ENCODE data around the gene TBCA. TPM values are rescaled to one million over a fixed set of nuclear protein-coding genes. Genes with fewer than 3 reads are reported as not detected.

Gene TBCA
- total RNA-seq, 1 experiment from 2014 or later, result 302 TPM

DNA sequence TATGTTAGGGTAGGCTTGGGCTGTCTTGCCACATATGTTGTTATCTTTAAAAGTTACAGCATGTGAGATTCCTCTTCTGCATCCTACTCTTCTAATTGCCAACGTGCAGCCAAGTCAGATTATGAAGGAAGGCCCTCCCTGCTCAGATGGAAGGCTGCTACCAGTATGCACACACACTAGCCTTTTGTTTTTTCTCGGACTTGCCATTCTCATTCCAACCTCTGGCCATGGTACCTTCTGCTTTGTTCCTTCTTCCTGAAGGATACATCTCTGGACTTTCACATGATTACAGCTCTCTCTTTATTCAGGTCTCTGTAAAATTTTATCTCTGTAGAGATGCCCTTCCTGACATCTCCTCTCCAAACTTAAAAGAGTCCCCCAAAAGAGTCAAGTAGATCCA lies 124.8 kb downstream of the TBCA start:
- TF ChIP-seq, protein P1, sequence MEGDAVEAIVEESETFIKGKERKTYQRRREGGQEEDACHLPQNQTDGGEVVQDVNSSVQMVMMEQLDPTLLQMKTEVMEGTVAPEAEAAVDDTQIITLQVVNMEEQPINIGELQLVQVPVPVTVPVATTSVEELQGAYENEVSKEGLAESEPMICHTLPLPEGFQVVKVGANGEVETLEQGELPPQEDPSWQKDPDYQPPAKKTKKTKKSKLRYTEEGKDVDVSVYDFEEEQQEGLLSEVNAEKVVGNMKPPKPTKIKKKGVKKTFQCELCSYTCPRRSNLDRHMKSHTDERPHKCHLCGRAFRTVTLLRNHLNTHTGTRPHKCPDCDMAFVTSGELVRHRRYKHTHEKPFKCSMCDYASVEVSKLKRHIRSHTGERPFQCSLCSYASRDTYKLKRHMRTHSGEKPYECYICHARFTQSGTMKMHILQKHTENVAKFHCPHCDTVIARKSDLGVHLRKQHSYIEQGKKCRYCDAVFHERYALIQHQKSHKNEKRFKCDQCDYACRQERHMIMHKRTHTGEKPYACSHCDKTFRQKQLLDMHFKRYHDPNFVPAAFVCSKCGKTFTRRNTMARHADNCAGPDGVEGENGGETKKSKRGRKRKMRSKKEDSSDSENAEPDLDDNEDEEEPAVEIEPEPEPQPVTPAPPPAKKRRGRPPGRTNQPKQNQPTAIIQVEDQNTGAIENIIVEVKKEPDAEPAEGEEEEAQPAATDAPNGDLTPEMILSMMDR (IDR thresholded peaks at IDR 0.05), result no peak
- TF ChIP-seq, protein P2, sequence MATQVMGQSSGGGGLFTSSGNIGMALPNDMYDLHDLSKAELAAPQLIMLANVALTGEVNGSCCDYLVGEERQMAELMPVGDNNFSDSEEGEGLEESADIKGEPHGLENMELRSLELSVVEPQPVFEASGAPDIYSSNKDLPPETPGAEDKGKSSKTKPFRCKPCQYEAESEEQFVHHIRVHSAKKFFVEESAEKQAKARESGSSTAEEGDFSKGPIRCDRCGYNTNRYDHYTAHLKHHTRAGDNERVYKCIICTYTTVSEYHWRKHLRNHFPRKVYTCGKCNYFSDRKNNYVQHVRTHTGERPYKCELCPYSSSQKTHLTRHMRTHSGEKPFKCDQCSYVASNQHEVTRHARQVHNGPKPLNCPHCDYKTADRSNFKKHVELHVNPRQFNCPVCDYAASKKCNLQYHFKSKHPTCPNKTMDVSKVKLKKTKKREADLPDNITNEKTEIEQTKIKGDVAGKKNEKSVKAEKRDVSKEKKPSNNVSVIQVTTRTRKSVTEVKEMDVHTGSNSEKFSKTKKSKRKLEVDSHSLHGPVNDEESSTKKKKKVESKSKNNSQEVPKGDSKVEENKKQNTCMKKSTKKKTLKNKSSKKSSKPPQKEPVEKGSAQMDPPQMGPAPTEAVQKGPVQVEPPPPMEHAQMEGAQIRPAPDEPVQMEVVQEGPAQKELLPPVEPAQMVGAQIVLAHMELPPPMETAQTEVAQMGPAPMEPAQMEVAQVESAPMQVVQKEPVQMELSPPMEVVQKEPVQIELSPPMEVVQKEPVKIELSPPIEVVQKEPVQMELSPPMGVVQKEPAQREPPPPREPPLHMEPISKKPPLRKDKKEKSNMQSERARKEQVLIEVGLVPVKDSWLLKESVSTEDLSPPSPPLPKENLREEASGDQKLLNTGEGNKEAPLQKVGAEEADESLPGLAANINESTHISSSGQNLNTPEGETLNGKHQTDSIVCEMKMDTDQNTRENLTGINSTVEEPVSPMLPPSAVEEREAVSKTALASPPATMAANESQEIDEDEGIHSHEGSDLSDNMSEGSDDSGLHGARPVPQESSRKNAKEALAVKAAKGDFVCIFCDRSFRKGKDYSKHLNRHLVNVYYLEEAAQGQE (IDR thresholded peaks at IDR 0.05; ENCODE audit: insufficient read depth in 1 of 2, low read depth in 2 of 2, low read length in 1 of 2), result no peak
- TF ChIP-seq TCF7L2 (IDR thresholded peaks at IDR 0.05; ENCODE audit: low read depth, low read length) (no peak), POLR2AphosphoS5 (IDR thresholded peaks at IDR 0.05; ENCODE audit: low read depth, low read length) (no peak), SIN3A (IDR thresholded peaks at IDR 0.05; ENCODE audit: borderline replicate concordance, insufficient read depth, low read depth, low read length) (no peak)
- in situ Hi-C loops (cut with HindIII; ENCODE audit: low pct_unique_long_range_greater_than_20kb, low sequenced_read_pairs) (no loop called here), intact Hi-C loops (cut with micrococcal nuclease; ENCODE audit: unreplicated experiment) (no loop called here)
- Histone ChIP-seq H3K4me3 (ENCODE audit: low read depth in 2 of 2, low read length in 2 of 2) (no peak overlapping the region), H3K9me3 (ENCODE audit: control insufficient read depth, insufficient read depth, low read depth, low read length) (no peaks in the 10 kb centered on the region), H3K4me1 (ENCODE audit: control insufficient read depth, insufficient read depth, low read length) (no peaks in the 10 kb centered on the region), H3K27ac (ENCODE audit: low read length) (no peak overlapping the region), H3K36me3 (ENCODE audit: control insufficient read depth, insufficient read depth, low read length) (no peaks in the 10 kb centered on the region), H3K27me3 (ENCODE audit: control insufficient read depth, insufficient read depth, low read length) (no peaks in the 10 kb centered on the region; the same call in 1 of the 2 replicates)
- ATAC-seq, result no peak
- DNase-seq (ENCODE audit: low read depth, low spot score), result no peak
- ChIA-PET CTCF (no interaction called here), POLR2A (no interaction called here)
- BruUV-seq (replicated peaks), result no TSS peak

- intact Hi-C loops (cut with micrococcal nuclease; ENCODE audit: unreplicated experiment) (no loop called here), in situ Hi-C loops (cut with HindIII; ENCODE audit: low pct_unique_long_range_greater_than_20kb, low sequenced_read_pairs) (no loop called here)
- BruUV-seq (replicated peaks), result no TSS peak
- CTCF ChIA-PET, result no interaction called here
- H3K36me3 ChIP-seq (ENCODE audit: control insufficient read depth, insufficient read depth, low read length), result no peaks in the 10 kb centered on the region
- POLR2A ChIA-PET, result no interaction called here
- no peak overlapping the region for H3K4me3 ChIP-seq (ENCODE audit: low read depth in 2 of 2, low read length in 2 of 2)
- H3K27me3 ChIP-seq (ENCODE audit: control insufficient read depth, insufficient read depth, low read length), result peaks cover 4% of the 10 kb centered on the region; the same call in 1 of the 2 replicates
- ATAC-seq, result no peak
- H3K9me3 ChIP-seq (ENCODE audit: control insufficient read depth, insufficient read depth, low read depth, low read length), result no peaks in the 10 kb centered on the region
- no peaks in the 10 kb centered on the region for H3K4me1 ChIP-seq (ENCODE audit: control insufficient read depth, insufficient read depth, low read length)
- H3K27ac ChIP-seq (ENCODE audit: low read length), result no peak overlapping the region
- no peak for DNase-seq (ENCODE audit: low read depth, low spot score)
- TF ChIP-seq, protein P1 (IDR thresholded peaks at IDR 0.05), result no peak
- TF ChIP-seq SIN3A (IDR thresholded peaks at IDR 0.05; ENCODE audit: borderline replicate concordance, insufficient read depth, low read depth, low read length), result no peak
- no peak for TF ChIP-seq POLR2AphosphoS5 (IDR thresholded peaks at IDR 0.05; ENCODE audit: low read depth, low read length)
- no peak for TF ChIP-seq TCF7L2 (IDR thresholded peaks at IDR 0.05; ENCODE audit: low read depth, low read length)
- TF ChIP-seq, protein P2 (IDR thresholded peaks at IDR 0.05; ENCODE audit: insufficient read depth in 1 of 2, low read depth in 2 of 2, low read length in 1 of 2), result no peak
Observed at GRCh38 chr5:77650686-77651085, 125.5 kb downstream of the TBCA start.

Measured in Panc1 (cell line).